Ovary (tissue), 9 donors: ENCODE results near the gene KMT5C. TPM values are rescaled to one million over a fixed set of nuclear protein-coding genes. Genes with fewer than 3 reads are reported as not detected.

Source experiments
- DNase-seq, 5 donors: peaks; one replicate each; pipeline ENCODE4 v3.0.0-alpha.2; 2019 to 2020
- H3K27ac ChIP-seq, 2 donors: fragments of 200-600 bp; one replicate each; pipeline versions ENCODE4 v1.5.1 to v1.8.0; 2019 to 2022
- H3K27me3 ChIP-seq: fragments of 200-600 bp; one replicate; pipeline ENCODE4 v1.8.0; 2022
- H3K36me3 ChIP-seq: fragments of 200-600 bp; sonication (generic); one replicate; pipeline ENCODE4 v1.5.1; 2019
- H3K4me1 ChIP-seq: one replicate; pipeline ENCODE4 v1.8.1; 2013; ENCODE audit warnings: mild to moderate bottlenecking, moderate library complexity; ENCODE audit not compliant: insufficient read depth
- H3K4me3 ChIP-seq: fragments of 200-600 bp; sonication (generic); one replicate; pipeline ENCODE4 v1.5.1; 2017
- H3K9me3 ChIP-seq, 2 donors: fragments of 200-600 bp in 1 of 2; sonication (generic) in 1 of 2; one replicate each; pipeline versions ENCODE4 v1.5.1 to v1.8.1; 2013 to 2019; ENCODE audit warnings: mild to moderate bottlenecking in 1 of 2, moderate library complexity in 1 of 2
- EP300 ChIP-seq: sonication (generic); formaldehyde crosslinking; IDR thresholded peaks from one replicate; pipeline ENCODE4 v1.6.1; 2017; ENCODE audit warnings: antibody characterized with exemption
- POLR2A ChIP-seq: fragments of 450-650 bp; IDR thresholded peaks from one replicate; pipeline ENCODE4 v1.6.1; 2017; ENCODE audit warnings: antibody characterized with exemption, mild to moderate bottlenecking, moderate library complexity
- WGBS, 3 donors: extraction: QIAGEN DNeasy Blood & Tissue Kit in 1 of 3; methylation state at CpG; one replicate each; pipeline versions ENCODE4 v1.1.5 to v1.1.7; 2013 to 2017; 5-methylcytosine and 5-hydroxymethylcytosine counted together
- intact Hi-C, 4 donors: fragments of 100-400 bp; cut with DNase I; formaldehyde crosslinking; loops; one replicate each; pipeline versions ENCODE4 v1.11.0 to v1.15.1; 2022 to 2023
- polyA plus RNA-seq, 2 donors: library from polyadenylated mRNA; stranded (reverse); fragments of 200-250 nt in 1 of 2; fragments of 350-450 nt in 1 of 2; fragmentation: Illumina TruSeq in 1 of 2; extraction: RNeasy Lipid Tissue Mini Kit (QIAGEN cat#74804) in 1 of 2; gene quantifications; one replicate each; pipeline ENCODE4 v1.2.3, GENCODE V29; 2013 to 2014
- total RNA-seq, 7 donors: library from RNA; depleted of rRNA in 2 of 7; stranded (reverse); fragments of >200 nt in 2 of 7; fragmentation: NEBNext Ultra II Directional in 3 of 7; extraction: Animal tissue kit (Norgen Biotek cat#: 25700) in 3 of 7; gene quantifications; one replicate each; pipeline versions ENCODE4 v1.1.0 to v1.2.4, GENCODE V29; 2016 to 2023
- TF ChIP-seq, protein P1 (sequence below), 3 donors: fragments of 450-650 bp in 2 of 3; fragments of 200-600 bp in 1 of 3; IDR thresholded peaks; one replicate each; pipeline versions ENCODE4 v1.5.1 to v1.8.0; 2016 to 2022; ENCODE audit warnings: antibody characterized with exemption in 3 of 3, mild to moderate bottlenecking in 1 of 3
- donor health status: DM: no; HTN: no; CAD: no; lungs with moderate emphysema.
- donor health status: DM: no; HTN: no; CAD: no.
- donor health status: Bipolar disorder and iron deficiency.
- donor health status: DM: yes; HTN: yes; CAD: no.
- donor health status: DM: no; HTN: no; CAD: no.
- donor health status: DM: yes; HTN: yes; CAD: no.

Gene KMT5C
- total and polyA plus RNA-seq, 9 donors: 0.37 to 26.2 (median 11.9) TPM

DNA sequence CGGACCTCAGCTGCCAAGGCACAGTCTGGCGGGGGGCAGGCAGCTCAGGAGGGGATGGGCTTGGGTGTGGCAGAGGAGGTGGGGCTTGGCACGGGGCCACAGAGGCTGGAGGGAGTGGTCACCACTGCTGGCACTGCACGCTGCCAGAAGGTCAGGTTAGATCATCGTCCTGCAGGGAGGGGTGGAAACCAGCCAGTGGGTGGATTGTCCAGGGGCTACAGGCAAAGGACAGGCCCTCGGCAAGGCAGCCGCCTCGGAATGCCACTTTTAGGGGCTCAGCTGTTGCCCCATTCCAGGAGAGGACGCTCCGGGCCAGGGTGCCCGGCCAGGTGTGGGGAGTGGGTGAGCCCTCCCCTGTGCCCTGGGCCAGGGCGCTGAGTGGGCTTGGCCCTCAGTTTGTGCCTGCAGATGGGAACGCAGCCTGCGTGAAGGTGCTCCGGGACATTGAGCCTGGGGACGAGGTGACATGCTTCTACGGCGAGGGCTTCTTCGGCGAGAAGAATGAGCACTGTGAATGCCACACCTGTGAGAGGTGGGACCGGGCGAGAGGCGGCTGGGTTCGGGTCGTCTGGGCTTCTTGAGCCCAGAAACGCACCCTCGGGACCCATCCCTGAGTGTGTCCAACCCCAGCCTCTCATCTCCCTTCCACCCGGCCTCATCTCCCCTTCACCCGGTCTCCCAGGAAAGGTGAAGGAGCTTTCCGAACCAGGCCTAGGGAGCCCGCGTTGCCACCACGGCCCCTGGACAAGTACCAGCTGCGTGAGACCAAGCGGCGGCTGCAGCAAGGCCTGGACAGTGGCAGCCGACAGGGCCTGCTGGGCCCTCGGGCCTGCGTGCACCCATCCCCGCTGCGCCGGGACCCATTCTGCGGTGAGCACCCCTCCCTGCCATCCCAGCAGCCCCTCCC, 6.4 kb downstream of the KMT5C start:
- 81 to 84% (median 81%) methylated on average over 37 to 43 of the region's 43 CpGs for WGBS, 3 donors
- H3K27ac ChIP-seq: no peak overlapping the region
- intact Hi-C loops: no loop called here
- peak in 4 of 5 donors; percentile 50 to 69 (median 62) for DNase-seq
- H3K9me3 ChIP-seq: no peaks in the 10 kb centered on the region
- H3K4me3 ChIP-seq: no peak overlapping the region
- H3K36me3 ChIP-seq: no peaks in the 10 kb centered on the region
- H3K4me1 ChIP-seq: peaks cover 3% of the 10 kb centered on the region
- no peak for TF ChIP-seq POLR2A
- TF ChIP-seq, protein P1, sequence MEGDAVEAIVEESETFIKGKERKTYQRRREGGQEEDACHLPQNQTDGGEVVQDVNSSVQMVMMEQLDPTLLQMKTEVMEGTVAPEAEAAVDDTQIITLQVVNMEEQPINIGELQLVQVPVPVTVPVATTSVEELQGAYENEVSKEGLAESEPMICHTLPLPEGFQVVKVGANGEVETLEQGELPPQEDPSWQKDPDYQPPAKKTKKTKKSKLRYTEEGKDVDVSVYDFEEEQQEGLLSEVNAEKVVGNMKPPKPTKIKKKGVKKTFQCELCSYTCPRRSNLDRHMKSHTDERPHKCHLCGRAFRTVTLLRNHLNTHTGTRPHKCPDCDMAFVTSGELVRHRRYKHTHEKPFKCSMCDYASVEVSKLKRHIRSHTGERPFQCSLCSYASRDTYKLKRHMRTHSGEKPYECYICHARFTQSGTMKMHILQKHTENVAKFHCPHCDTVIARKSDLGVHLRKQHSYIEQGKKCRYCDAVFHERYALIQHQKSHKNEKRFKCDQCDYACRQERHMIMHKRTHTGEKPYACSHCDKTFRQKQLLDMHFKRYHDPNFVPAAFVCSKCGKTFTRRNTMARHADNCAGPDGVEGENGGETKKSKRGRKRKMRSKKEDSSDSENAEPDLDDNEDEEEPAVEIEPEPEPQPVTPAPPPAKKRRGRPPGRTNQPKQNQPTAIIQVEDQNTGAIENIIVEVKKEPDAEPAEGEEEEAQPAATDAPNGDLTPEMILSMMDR (IDR thresholded peaks at IDR 0.05): no peak
- no peak for TF ChIP-seq EP300
- H3K27me3 ChIP-seq: no peaks in the 10 kb centered on the region

DNA sequence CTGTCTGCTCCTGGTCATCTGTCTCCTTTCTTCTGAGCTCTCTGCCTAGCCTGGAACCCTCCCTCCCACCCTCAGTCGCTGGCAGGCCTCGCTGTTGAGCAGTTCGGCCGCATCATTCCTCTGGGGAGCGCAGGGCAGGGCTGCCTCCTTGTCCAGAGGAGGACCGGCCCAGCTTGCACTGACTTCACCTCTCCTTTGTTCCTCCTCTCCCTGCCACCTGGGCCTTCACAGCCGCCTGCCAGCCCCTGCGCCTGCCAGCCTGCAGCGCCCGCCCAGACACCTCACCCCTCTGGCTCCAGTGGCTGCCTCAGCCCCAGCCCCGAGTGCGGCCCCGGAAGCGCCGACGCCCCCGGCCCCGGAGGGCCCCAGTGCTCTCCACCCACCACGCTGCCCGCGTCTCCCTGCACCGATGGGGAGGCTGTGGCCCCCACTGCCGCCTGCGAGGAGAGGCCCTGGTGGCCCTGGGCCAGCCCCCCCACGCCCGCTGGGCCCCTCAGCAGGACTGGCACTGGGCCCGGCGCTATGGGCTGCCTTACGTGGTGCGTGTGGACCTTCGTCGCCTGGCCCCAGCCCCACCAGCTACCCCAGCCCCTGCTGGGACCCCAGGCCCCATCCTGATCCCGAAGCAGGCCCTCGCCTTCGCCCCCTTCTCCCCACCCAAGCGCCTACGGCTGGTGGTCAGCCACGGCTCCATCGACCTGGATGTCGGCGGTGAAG, 7.2 kb downstream of the KMT5C start:
- WGBS, 3 donors: 80 to 82% (median 82%) methylated on average over 37 to 41 of the region's 41 CpGs
- H3K4me3 ChIP-seq: no peak overlapping the region
- intact Hi-C loops: no loop called here
- H3K9me3 ChIP-seq: no peaks in the 10 kb centered on the region
- peak in 1 of 5 donors; percentile 21 for DNase-seq
- no peaks in the 10 kb centered on the region for H3K36me3 ChIP-seq
- no peaks in the 10 kb centered on the region for H3K27me3 ChIP-seq
- TF ChIP-seq, protein P1 (IDR thresholded peaks at IDR 0.05): no peak
- TF ChIP-seq EP300 (no peak), POLR2A (no peak)
- H3K4me1 ChIP-seq: no peaks in the 10 kb centered on the region
- no peak overlapping the region for H3K27ac ChIP-seq

DNA sequence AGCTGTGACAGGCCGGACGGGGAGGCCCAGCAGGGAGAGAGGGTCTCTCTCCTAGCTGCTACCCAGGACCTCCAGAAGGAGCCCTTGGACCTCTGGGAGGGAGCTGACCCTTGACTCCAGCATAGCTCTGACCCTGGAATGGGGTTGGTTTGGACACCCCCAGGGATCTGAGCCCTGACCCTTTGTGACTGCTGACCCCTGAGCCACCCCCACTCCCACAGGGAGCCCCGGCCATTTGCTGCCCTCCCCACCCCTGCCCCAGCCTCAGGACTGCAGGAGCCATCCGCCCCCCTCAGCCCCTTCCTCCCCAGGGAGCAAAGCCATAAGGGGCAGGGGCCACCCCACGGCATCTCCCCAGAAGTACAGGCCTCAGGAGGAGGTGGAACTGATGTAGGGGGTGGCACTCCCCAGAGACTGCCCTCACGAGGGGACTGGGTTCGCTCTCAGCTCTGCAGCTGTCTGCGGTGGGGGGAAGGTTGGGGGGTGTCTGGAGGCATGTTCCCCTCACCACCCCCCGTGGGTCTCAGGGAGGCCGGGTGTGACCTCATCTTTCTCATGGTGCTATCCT, 7.8 kb downstream of the KMT5C start:
- H3K27ac ChIP-seq: no peak overlapping the region
- H3K4me3 ChIP-seq: no peak overlapping the region
- no peaks in the 10 kb centered on the region for H3K4me1 ChIP-seq
- TF ChIP-seq EP300: no peak
- no peaks in the 10 kb centered on the region for H3K27me3 ChIP-seq
- intact Hi-C loops: no loop called here
- no peaks in the 10 kb centered on the region for H3K36me3 ChIP-seq
- H3K9me3 ChIP-seq: no peaks in the 10 kb centered on the region
- DNase-seq: no peak
- 70 to 75% (median 72%) methylated on average over 10 of the region's 10 CpGs for WGBS, 3 donors

DNA sequence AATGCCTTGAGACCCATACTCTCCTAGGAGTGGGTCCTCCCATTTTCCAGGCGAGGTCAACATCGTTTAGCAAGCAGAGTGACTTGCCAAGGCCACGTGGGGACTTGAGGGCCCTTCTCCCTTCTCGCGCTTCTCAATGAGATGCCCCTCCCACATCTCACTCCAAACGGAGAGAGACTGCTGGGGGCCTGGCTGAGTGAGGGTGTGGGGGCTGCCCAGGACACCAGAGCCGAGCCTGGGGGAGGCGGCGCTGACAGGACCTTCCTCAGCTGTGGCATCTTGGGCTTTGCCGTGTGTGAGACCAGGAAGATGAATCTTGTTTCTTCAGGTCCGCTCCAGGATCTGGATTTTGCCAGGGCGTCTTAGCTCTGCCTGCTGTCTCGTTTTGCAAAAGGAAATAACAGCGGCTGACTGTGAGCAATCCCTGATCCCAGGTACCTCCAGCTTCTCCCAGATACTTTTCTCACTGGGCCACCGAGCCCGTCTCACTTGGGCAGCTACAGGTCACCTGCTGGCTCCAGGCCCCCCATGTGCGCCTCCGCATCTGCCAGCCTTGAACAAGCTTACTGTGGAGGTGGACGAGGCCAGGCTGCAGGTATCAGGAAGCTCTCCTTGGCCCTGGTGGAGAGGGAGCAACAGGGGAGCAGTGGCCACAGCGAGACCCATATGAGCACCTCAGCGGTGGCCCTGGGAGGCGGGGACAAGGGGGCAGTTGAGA, 8.8 kb downstream of the KMT5C start:
- intact Hi-C loops: no loop called here
- no peak overlapping the region for H3K27ac ChIP-seq
- no peaks in the 10 kb centered on the region for H3K27me3 ChIP-seq
- H3K9me3 ChIP-seq: no peaks in the 10 kb centered on the region
- no peak for DNase-seq
- no peaks in the 10 kb centered on the region for H3K36me3 ChIP-seq
- WGBS, 3 donors: 57 to 63% (median 58%) methylated on average over 22 of the region's 22 CpGs
- H3K4me1 ChIP-seq: no peaks in the 10 kb centered on the region
- no peak overlapping the region for H3K4me3 ChIP-seq
- TF ChIP-seq EP300 (no peak), POLR2A (no peak)
- TF ChIP-seq, protein P1 (IDR thresholded peaks at IDR 0.05): no peak
